Fibroblast of mammary gland (primary cell): ENCODE results near the gene EPB41L1.

Experiments
- DNase-seq: peaks from one replicate; pipeline ENCODE4 v3.0.0-alpha.2; 2010; ENCODE audit warnings: low read depth
- H3K4me3 ChIP-seq: 2 replicates; pipeline ENCODE4 v1.5.1; 2011; ENCODE audit warnings: low read depth, mild to moderate bottlenecking, low read length, moderate library complexity; ENCODE audit not compliant: control insufficient read depth
- CTCF ChIP-seq: conservative IDR thresholded peaks from 2 replicates; pipeline ENCODE4 v1.5.1; 2011; ENCODE audit warnings: low read depth, low read length, inconsistent platforms; ENCODE audit not compliant: control insufficient read depth, insufficient read depth

The EPB41L1 gene

GRCh38 chr20:36145877-36146707 lies 8.4 kb upstream of the EPB41L1 start:
- no peak overlapping the region for H3K4me3 ChIP-seq
- no peak for DNase-seq
- no peak for TF ChIP-seq CTCF

- DNase-seq = peak; percentile 81
- no peak overlapping the region for H3K4me3 ChIP-seq
- no peak for TF ChIP-seq CTCF
Observed at GRCh38 chr20:36147690-36148089, 6.8 kb upstream of the EPB41L1 start.

GRCh38 chr20:36148439-36148838 lies 6.1 kb upstream of the EPB41L1 start:
- no peak overlapping the region for H3K4me3 ChIP-seq
- no peak for TF ChIP-seq CTCF
- no peak for DNase-seq

GRCh38 chr20:36149012-36149411 lies 5.5 kb upstream of the EPB41L1 start:
- H3K4me3 ChIP-seq = no peak overlapping the region
- TF ChIP-seq CTCF = no peak
- DNase-seq = no peak

- H3K4me3 ChIP-seq = no peak overlapping the region
- DNase-seq = no peak
- TF ChIP-seq CTCF = no peak
Observed at GRCh38 chr20:36149469-36149868, 5.1 kb upstream of the EPB41L1 start.

- TF ChIP-seq CTCF = no peak
Observed at GRCh38 chr20:36150489-36150846, 4.1 kb upstream of the EPB41L1 start.

More at GRCh38 chr20:36150489-36150846, 4.1 kb upstream of the EPB41L1 start:
- no peak for DNase-seq
- H3K4me3 ChIP-seq = no peak overlapping the region
